OCI-LY3 (cell line): Measurements from ENCODE around the gene LEMD2.

Experiments
- H2AFZ ChIP-seq: fragments of 200-600, 300-600 bp; shearing (Covaris generic); 2 replicates; pipeline ENCODE4 v1.6.0; 2014; ENCODE audit warnings: antibody characterized with exemption, low read depth, low read length
- H3K27ac ChIP-seq: fragments of 200-600, 300-600 bp; sonication (generic); 2 replicates; pipeline ENCODE4 v1.5.1; 2014; ENCODE audit warnings: mild to moderate bottlenecking, low read length, moderate library complexity, mixed read lengths
- H3K27me3 ChIP-seq: fragments of 200-600, 300-600 bp; sonication (generic); 2 replicates; pipeline ENCODE4 v1.6.1; 2014; ENCODE audit warnings: low read depth, low read length, mixed read lengths
- H3K36me3 ChIP-seq: fragments of 200-600, 300-600 bp; sonication (generic); replicated peaks from 2 replicates; pipeline ENCODE3; 2014; ENCODE audit warnings: low read depth, low read length, mixed read lengths
- H3K4me1 ChIP-seq: fragments of 300-600, 200-600 bp; sonication (generic); 2 replicates; pipeline ENCODE4 v1.6.1; 2014; ENCODE audit warnings: low read length, mixed read lengths
- H3K4me2 ChIP-seq: fragments of 200-600, 300-600 bp; sonication (generic); 2 replicates; pipeline ENCODE4 v1.6.1; 2014; ENCODE audit warnings: low read length, mixed read lengths
- H3K4me3 ChIP-seq: fragments of 300-600, 200-600 bp; sonication (generic); 2 replicates; pipeline ENCODE4 v1.5.1; 2014; ENCODE audit warnings: antibody characterized with exemption, mild to moderate bottlenecking, low read length, moderate library complexity
- H3K79me2 ChIP-seq: fragments of 300-600, 200-600 bp; shearing (Covaris generic); 2 replicates; pipeline ENCODE4 v1.6.1; 2014; ENCODE audit warnings: mild to moderate bottlenecking, low read length, mixed read lengths
- H3K9ac ChIP-seq: fragments of 300-600, 200-600 bp; shearing (Covaris generic); 2 replicates; pipeline ENCODE4 v1.6.0; 2014; ENCODE audit warnings: mild to moderate bottlenecking, low read length, moderate library complexity
- H3K9me3 ChIP-seq: fragments of 200-600, 300-600 bp; shearing (Covaris generic); 2 replicates; pipeline ENCODE4 v1.6.1; 2014; ENCODE audit warnings: low read length, mixed read lengths; ENCODE audit not compliant: insufficient read depth
- H4K20me1 ChIP-seq: fragments of 200-600, 300-600 bp; sonication (generic); 2 replicates; pipeline ENCODE4 v1.6.1; 2016; ENCODE audit warnings: low read length, mixed read lengths; ENCODE audit not compliant: insufficient read depth
- CTCF ChIP-seq: fragments of 200-600, 300-600 bp; sonication (generic); IDR thresholded peaks from 2 replicates; pipeline ENCODE4 v1.5.1; 2014; ENCODE audit warnings: antibody characterized with exemption, low read length, low read depth
- EZH2phosphoT487 ChIP-seq: fragments of 200-600 bp; shearing (Covaris generic); IDR thresholded peaks from 2 replicates; pipeline ENCODE4 v1.6.1; 2018; ENCODE audit warnings: antibody characterized with exemption, mixed run types, low read depth

Gene LEMD2

GRCh38 chr6:33761581-33761921 lies 27.4 kb downstream of the LEMD2 start:
- Histone ChIP-seq H3K79me2 (no peaks in the 10 kb centered on the region), H3K4me1 (no peaks in the 10 kb centered on the region), H3K27ac (no peak overlapping the region), H3K9ac (no peak overlapping the region), H3K9me3 (no peaks in the 10 kb centered on the region), H3K4me2 (no peak overlapping the region), H3K36me3 (no peaks in the 10 kb centered on the region), H2AFZ (no peak overlapping the region), H3K4me3 (no peak overlapping the region), H3K27me3 (peaks cover 5% of the 10 kb centered on the region), H4K20me1 (no peaks in the 10 kb centered on the region)
- TF ChIP-seq EZH2phosphoT487 (no peak), CTCF (no peak)

- TF ChIP-seq CTCF (no peak), EZH2phosphoT487 (no peak)
- Histone ChIP-seq H3K27me3 (peaks cover 5% of the 10 kb centered on the region), H3K79me2 (no peaks in the 10 kb centered on the region), H3K27ac (no peak overlapping the region), H3K4me1 (peaks cover 5% of the 10 kb centered on the region), H4K20me1 (no peaks in the 10 kb centered on the region), H3K36me3 (no peaks in the 10 kb centered on the region), H2AFZ (no peak overlapping the region), H3K4me2 (no peak overlapping the region), H3K9ac (no peak overlapping the region), H3K4me3 (no peak overlapping the region), H3K9me3 (no peaks in the 10 kb centered on the region)
Measured at GRCh38 chr6:33759887-33760629, 28.9 kb downstream of the LEMD2 start.

GRCh38 chr6:33758815-33759216 lies 30.1 kb downstream of the LEMD2 start:
- Histone ChIP-seq H3K27ac (no peak overlapping the region), H3K9ac (no peak overlapping the region), H3K4me3 (no peak overlapping the region), H4K20me1 (no peaks in the 10 kb centered on the region), H3K27me3 (peaks cover 5% of the 10 kb centered on the region), H3K79me2 (no peaks in the 10 kb centered on the region), H3K9me3 (no peaks in the 10 kb centered on the region), H2AFZ (no peak overlapping the region), H3K4me1 (peaks cover 12% of the 10 kb centered on the region), H3K36me3 (no peaks in the 10 kb centered on the region), H3K4me2 (no peak overlapping the region)
- no peak for TF ChIP-seq EZH2phosphoT487
- no peak for TF ChIP-seq CTCF

GRCh38 chr6:33757906-33758305 lies 31.0 kb downstream of the LEMD2 start:
- H3K27me3 ChIP-seq: peaks cover 5% of the 10 kb centered on the region
- H3K4me1 ChIP-seq: peaks cover 12% of the 10 kb centered on the region
- H3K27ac ChIP-seq: no peak overlapping the region

More at GRCh38 chr6:33757906-33758305, 31.0 kb downstream of the LEMD2 start:
- H3K4me2 ChIP-seq: no peak overlapping the region
- no peak for TF ChIP-seq CTCF
- no peak for TF ChIP-seq EZH2phosphoT487
- H3K9me3 ChIP-seq: no peaks in the 10 kb centered on the region
- no peak overlapping the region for H3K9ac ChIP-seq
- no peaks in the 10 kb centered on the region for H3K79me2 ChIP-seq
- H2AFZ ChIP-seq: no peak overlapping the region
- H3K4me3 ChIP-seq: no peak overlapping the region
- H4K20me1 ChIP-seq: no peaks in the 10 kb centered on the region
- H3K36me3 ChIP-seq: no peaks in the 10 kb centered on the region
